ENCODE measurements around the gene MYO5B. TPM values are rescaled to one million over a fixed set of nuclear protein-coding genes. Genes with fewer than 3 reads are reported as not detected.

MYO5B gene
- total and polyA plus RNA-seq, 10 of the 15 experiments (the other 5 are each of a cell fraction or from before 2014, with no cell fraction given) = 2.5 to 4.5 (median 3.3) TPM

DNA sequence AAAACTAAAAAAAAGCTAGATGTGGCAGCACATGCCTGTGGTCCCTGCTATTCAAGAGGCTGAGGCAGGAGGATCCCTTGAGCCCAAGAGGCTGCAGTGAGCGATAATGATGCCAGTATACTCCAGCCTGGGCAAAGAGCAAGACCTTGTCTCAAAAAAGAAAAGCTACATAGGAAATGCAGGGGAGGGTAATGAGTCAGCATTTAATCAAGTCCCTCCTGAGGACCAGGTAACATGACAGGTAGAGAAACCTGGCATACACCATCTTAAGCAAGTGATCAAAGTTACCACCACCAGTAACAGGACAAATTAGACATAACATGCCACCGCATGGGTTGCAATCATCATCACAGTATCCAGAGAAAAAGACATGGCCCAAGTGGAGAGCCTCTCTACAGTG lies 25.8 kb downstream of the MYO5B start (continued):
- TF ChIP-seq, protein P1, sequence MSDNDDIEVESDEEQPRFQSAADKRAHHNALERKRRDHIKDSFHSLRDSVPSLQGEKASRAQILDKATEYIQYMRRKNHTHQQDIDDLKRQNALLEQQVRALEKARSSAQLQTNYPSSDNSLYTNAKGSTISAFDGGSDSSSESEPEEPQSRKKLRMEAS (IDR thresholded peaks at IDR 0.05; ENCODE audit: low read depth, low read length) = no peak
- TF ChIP-seq SREBF2 (IDR thresholded peaks at IDR 0.05; ENCODE audit: low read length) (no peak), BMI1 (IDR thresholded peaks at IDR 0.05; ENCODE audit: borderline replicate concordance) (no peak), NR2C2 (IDR thresholded peaks at IDR 0.05; ENCODE audit: borderline replicate concordance, control insufficient read depth, insufficient read length, low read depth) (no peak), MYC (IDR thresholded peaks at IDR 0.05; ENCODE audit: insufficient read depth, insufficient read length, insufficient replicate concordance, low read length, severe bottlenecking) (no peak), BACH1 (IDR thresholded peaks at IDR 0.05; ENCODE audit: borderline replicate concordance) (no peak)
- TF ChIP-seq, protein P2, sequence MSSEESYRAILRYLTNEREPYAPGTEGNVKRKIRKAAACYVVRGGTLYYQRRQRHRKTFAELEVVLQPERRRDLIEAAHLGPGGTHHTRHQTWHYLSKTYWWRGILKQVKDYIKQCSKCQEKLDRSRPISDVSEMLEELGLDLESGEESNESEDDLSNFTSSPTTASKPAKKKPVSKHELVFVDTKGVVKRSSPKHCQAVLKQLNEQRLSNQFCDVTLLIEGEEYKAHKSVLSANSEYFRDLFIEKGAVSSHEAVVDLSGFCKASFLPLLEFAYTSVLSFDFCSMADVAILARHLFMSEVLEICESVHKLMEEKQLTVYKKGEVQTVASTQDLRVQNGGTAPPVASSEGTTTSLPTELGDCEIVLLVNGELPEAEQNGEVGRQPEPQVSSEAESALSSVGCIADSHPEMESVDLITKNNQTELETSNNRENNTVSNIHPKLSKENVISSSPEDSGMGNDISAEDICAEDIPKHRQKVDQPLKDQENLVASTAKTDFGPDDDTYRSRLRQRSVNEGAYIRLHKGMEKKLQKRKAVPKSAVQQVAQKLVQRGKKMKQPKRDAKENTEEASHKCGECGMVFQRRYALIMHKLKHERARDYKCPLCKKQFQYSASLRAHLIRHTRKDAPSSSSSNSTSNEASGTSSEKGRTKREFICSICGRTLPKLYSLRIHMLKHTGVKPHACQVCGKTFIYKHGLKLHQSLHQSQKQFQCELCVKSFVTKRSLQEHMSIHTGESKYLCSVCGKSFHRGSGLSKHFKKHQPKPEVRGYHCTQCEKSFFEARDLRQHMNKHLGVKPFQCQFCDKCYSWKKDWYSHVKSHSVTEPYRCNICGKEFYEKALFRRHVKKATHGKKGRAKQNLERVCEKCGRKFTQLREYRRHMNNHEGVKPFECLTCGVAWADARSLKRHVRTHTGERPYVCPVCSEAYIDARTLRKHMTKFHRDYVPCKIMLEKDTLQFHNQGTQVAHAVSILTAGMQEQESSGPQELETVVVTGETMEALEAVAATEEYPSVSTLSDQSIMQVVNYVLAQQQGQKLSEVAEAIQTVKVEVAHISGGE (CRISPR knock-in tag; IDR thresholded peaks at IDR 0.05) = no peak

DNA sequence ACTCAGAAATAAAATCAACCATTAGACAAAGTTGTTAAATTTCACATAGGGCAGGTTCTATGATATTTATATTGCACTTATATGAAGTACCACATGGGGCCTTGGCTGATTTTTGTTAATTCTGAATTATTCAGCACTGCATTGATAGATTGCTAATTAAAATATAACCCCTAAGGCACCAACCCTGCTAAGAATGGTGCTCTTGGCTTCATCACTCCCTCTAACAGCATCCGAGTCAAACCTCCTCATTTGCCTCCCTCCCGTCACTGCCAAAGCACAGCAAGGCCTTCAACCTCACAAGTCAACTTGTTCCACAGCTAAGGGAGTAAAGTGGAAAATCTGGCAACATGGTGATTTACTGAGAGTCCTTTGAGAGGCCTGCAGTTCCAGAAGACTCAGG lies 27.0 kb downstream of the MYO5B start:
- no peak overlapping the region for H2AFZ ChIP-seq (ENCODE audit: control insufficient read depth, low read depth, low read length)
- in situ Hi-C loops (cut with MboI) = no loop called here
- POLR2A ChIA-PET = no interaction called here
- H3K27ac ChIP-seq (ENCODE audit: control insufficient read depth, insufficient read depth) = no peak overlapping the region
- no peak overlapping the region for H3K9ac ChIP-seq (ENCODE audit: control insufficient read depth, insufficient read depth, low read length)
- no peak overlapping the region for H3K4me2 ChIP-seq (ENCODE audit: control insufficient read depth, insufficient read depth)
- 16% methylated on average over 2 of the region's 2 CpGs for WGBS (ENCODE audit: insufficient coverage, insufficient replicate concordance, low lambda C conversion rate, missing lambda C conversion rate)
- no peak for TF ChIP-seq EGR1 (IDR thresholded peaks at IDR 0.05; ENCODE audit: borderline replicate concordance in 1 of 2, low read depth in 2 of 2, low read length in 2 of 2)
- TF ChIP-seq WRNIP1 (IDR thresholded peaks at IDR 0.05; ENCODE audit: borderline replicate concordance, low read depth, low read length) = no peak
- TF ChIP-seq, protein P3, sequence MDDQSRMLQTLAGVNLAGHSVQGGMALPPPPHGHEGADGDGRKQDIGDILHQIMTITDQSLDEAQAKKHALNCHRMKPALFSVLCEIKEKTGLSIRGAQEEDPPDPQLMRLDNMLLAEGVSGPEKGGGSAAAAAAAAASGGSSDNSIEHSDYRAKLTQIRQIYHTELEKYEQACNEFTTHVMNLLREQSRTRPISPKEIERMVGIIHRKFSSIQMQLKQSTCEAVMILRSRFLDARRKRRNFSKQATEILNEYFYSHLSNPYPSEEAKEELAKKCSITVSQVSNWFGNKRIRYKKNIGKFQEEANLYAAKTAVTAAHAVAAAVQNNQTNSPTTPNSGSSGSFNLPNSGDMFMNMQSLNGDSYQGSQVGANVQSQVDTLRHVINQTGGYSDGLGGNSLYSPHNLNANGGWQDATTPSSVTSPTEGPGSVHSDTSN (IDR thresholded peaks at IDR 0.05; ENCODE audit: insufficient replicate concordance, low read depth, low read length) = no peak
- no peak for TF ChIP-seq SMC3 (IDR thresholded peaks at IDR 0.05; ENCODE audit: borderline replicate concordance, low read length)
- no peaks in the 10 kb centered on the region for H4K20me1 ChIP-seq (ENCODE audit: control insufficient read depth, insufficient read depth)
- RAD21 ChIA-PET (ENCODE audit: unreplicated experiment) = no interaction called here
- SMC1A ChIA-PET (ENCODE audit: uncharacterized antibody, unreplicated experiment) = no interaction called here
- H3K79me2 ChIP-seq (ENCODE audit: control insufficient read depth, insufficient read depth, low read length) = no peaks in the 10 kb centered on the region
- FAIRE-seq (no peak), ATAC-seq (no peak), DNase-seq (ENCODE audit: low read depth, low spot score) (no peak)
- no peaks in the 10 kb centered on the region for H3K4me1 ChIP-seq (ENCODE audit: control insufficient read depth, insufficient read depth, low read length)
- no peaks in the 10 kb centered on the region for H3K36me3 ChIP-seq (ENCODE audit: control insufficient read depth in 2 of 2, insufficient read depth in 2 of 2, low read length in 1 of 2)
- H3K27me3 ChIP-seq (replicated peaks in 1 of 2; ENCODE audit: control insufficient read depth in 2 of 2, insufficient read depth in 2 of 2, low read length in 1 of 2) = peaks cover 0 to 3% of the 10 kb centered on the region in 2 experiments; a peak in 2 of 4 replicates
- no peaks in the 10 kb centered on the region for H3K9me3 ChIP-seq (replicated peaks; ENCODE audit: control insufficient read depth, insufficient read depth, low read length)
- intact Hi-C loops (cut with micrococcal nuclease; ENCODE audit: unreplicated experiment) = no loop called here
- CTCF ChIA-PET = interaction anchor here (0.6 to 1.3 kb wide), 2 partner anchors 26 to 36 kb away, joined by 3 to 4 read pairs; no protein-coding TSS in a partner anchor
- BruUV-seq (replicated peaks) = no TSS peak
- no peak overlapping the region for H3K4me3 ChIP-seq
